A549 (cell line): ENCODE results near the gene TVP23C. TPM values are rescaled to one million over a fixed set of nuclear protein-coding genes. Genes with fewer than 3 reads are reported as not detected.

ENCODE experiments used
- ATAC-seq, 2 experiments: fragments of 200-7000 bp in 1 of 2; fragments of >200 bp in 1 of 2; cut with Nextera tagmentation in 1 of 2; cut with Tn5 transposase in 1 of 2; 3 replicates each; pipeline versions ENCODE4 v1.8.0 to v1.9.1; 2018 to 2020; ENCODE audit warnings: mild to moderate bottlenecking in 1 of 2, moderate library complexity in 1 of 2
- CTCF ChIA-PET: fragments of 300-600 bp; sonication (Branson Sonifier 250); formaldehyde crosslinking; extraction: SDS; loops from one replicate; lab custom pipeline; 2021; ENCODE audit warnings: antibody characterized with exemption, inconsistent platforms; lab: Yijun Ruan, JAX
- POLR2A ChIA-PET: fragments of 350-600 bp; formaldehyde crosslinking; extraction: SDS; loops from one replicate; lab custom pipeline; 2021; ENCODE audit warnings: antibody characterized with exemption, inconsistent platforms; lab: Yijun Ruan, JAX
- DNase-seq, 2 experiments: peaks; one replicate each; pipeline versions ENCODE4 v3.0.0 to v3.0.0-alpha.2; 2011 to 2016; ENCODE audit warnings: low read depth in 1 of 2, low spot score in 1 of 2
- FAIRE-seq: peaks from 2 replicates; lab custom pipeline; 2011; peaks lifted over from hg19 to GRCh38; lab: Jason Lieb, UNC
- H3K27ac ChIP-seq, 2 experiments: fragments of >200 bp; sonication (Bioruptor Twin); formaldehyde crosslinking; 3 replicates each; pipeline ENCODE4 v1.5.1; 2016 to 2017
- H3K4me1 ChIP-seq: fragments of >200 bp; sonication (Bioruptor Twin); formaldehyde crosslinking; 3 replicates; pipeline ENCODE4 v1.6.1; 2016
- H3K4me2 ChIP-seq: fragments of >200 bp; sonication (Bioruptor Twin); formaldehyde crosslinking; 3 replicates; pipeline ENCODE4 v1.6.1; 2016
- H3K4me3 ChIP-seq: fragments of >200 bp; sonication (Bioruptor Twin); formaldehyde crosslinking; 3 replicates; pipeline ENCODE4 v1.5.1; 2016
- H3K9me3 ChIP-seq: fragments of >200 bp; sonication (Bioruptor Twin); formaldehyde crosslinking; 3 replicates; pipeline ENCODE4 v1.6.1; 2016
- BHLHE40 ChIP-seq: IDR thresholded peaks from 2 replicates; pipeline ENCODE4 v1.6.1; 2012; ENCODE audit warnings: low read depth, low read length, inconsistent platforms
- CHD2 ChIP-seq: fragments of 150-350 bp; IDR thresholded peaks from 2 replicates; pipeline ENCODE4 v1.6.1; 2014; ENCODE audit warnings: low read length; ENCODE audit not compliant: partially characterized antibody
- CTCF ChIP-seq: fragments of >200 bp; sonication (Bioruptor Twin); formaldehyde crosslinking; IDR thresholded peaks from 3 replicates; pipeline ENCODE4 v1.5.1; 2016
- EHF ChIP-seq: fragments of 250-450 bp; sonication (Bioruptor Pico); IDR thresholded peaks from 2 replicates; pipeline ENCODE4 v1.5.0; 2020; ENCODE audit warnings: mild to moderate bottlenecking
- FOXS1 ChIP-seq: fragments of 250-450 bp; sonication (Bioruptor Pico); IDR thresholded peaks from 2 replicates; pipeline ENCODE4 v1.5.0; 2020; ENCODE audit warnings: mild to moderate bottlenecking, moderate library complexity
- HDAC2 ChIP-seq: fragments of 200-600 bp; sonication (generic); IDR thresholded peaks from 2 replicates; pipeline ENCODE4 v1.6.1; 2016
- HMGXB4 ChIP-seq: fragments of 250-450 bp; sonication (Bioruptor Pico); IDR thresholded peaks from 2 replicates; pipeline ENCODE4 v1.5.0; 2021; ENCODE audit warnings: mild to moderate bottlenecking, moderate library complexity, borderline replicate concordance
- JUNB ChIP-seq: fragments of >200 bp; sonication (Bioruptor Twin); formaldehyde crosslinking; IDR thresholded peaks from 2 replicates; pipeline ENCODE4 v1.6.1; 2016
- MAFK ChIP-seq: fragments of 450-650 bp; IDR thresholded peaks from 2 replicates; pipeline ENCODE4 v1.6.1; 2014; ENCODE audit not compliant: partially characterized antibody
- MAZ ChIP-seq: fragments of 150-350 bp; IDR thresholded peaks from 2 replicates; pipeline ENCODE4 v1.6.1; 2014; ENCODE audit warnings: antibody characterized with exemption, low read depth, low read length, borderline replicate concordance
- NFE2L2 ChIP-seq: fragments of 150-350 bp; conservative IDR thresholded peaks from 2 replicates; pipeline ENCODE4 v1.6.1; 2014; ENCODE audit warnings: low read length
- PHF8 ChIP-seq: fragments of 200-600 bp; sonication (generic); IDR thresholded peaks from 2 replicates; pipeline ENCODE4 v1.6.1; 2016; ENCODE audit warnings: low read depth, mild to moderate bottlenecking, antibody characterized with exemption, moderate library complexity, borderline replicate concordance
- RAD21 ChIP-seq, 2 experiments: fragments of >200 bp in 1 of 2; sonication (Bioruptor Twin) in 1 of 2; formaldehyde crosslinking in 1 of 2; IDR thresholded peaks in 1 of 2; conservative IDR thresholded peaks in 1 of 2; 2 replicates in 1 of 2; 3 replicates in 1 of 2; pipeline ENCODE4 v1.6.1; 2012 to 2018; ENCODE audit warnings: inconsistent platforms in 1 of 2
- RARB ChIP-seq: fragments of 250-450 bp; sonication (Bioruptor Pico); IDR thresholded peaks from 2 replicates; pipeline ENCODE4 v1.8.0; 2021; ENCODE audit warnings: mild to moderate bottlenecking, moderate library complexity
- RCOR1 ChIP-seq: fragments of 150-350 bp; IDR thresholded peaks from 2 replicates; pipeline ENCODE4 v1.6.1; 2014; ENCODE audit warnings: antibody characterized with exemption, low read length, low read depth
- USF2 ChIP-seq: fragments of 450-650 bp; IDR thresholded peaks from 2 replicates; pipeline ENCODE4 v1.6.1; 2014; ENCODE audit warnings: antibody characterized with exemption
- ZFP36 ChIP-seq: fragments of 450-650 bp; IDR thresholded peaks from 2 replicates; pipeline ENCODE4 v1.6.1; 2014; ENCODE audit warnings: borderline replicate concordance; ENCODE audit not compliant: partially characterized antibody
- ZNF302 ChIP-seq: fragments of 250-450 bp; sonication (Bioruptor Pico); IDR thresholded peaks from 2 replicates; pipeline ENCODE4 v1.9.0; 2021; ENCODE audit warnings: inconsistent platforms, mild to moderate bottlenecking, moderate library complexity
- WGBS: methylation state at CpG from one replicate; pipeline ENCODE4 v1.1.6; 2017; ENCODE audit errors: missing lambda C conversion rate; 5-methylcytosine and 5-hydroxymethylcytosine counted together
- polyA plus RNA-seq, 4 experiments: library from polyadenylated mRNA; depleted of rRNA in 3 of 4; stranded (reverse); fragments of >200 nt; fragmentation: RNase III in 1 of 4; extraction: RNeasy Plus Mini Kit Qiagen cat#74134 plus additional on column Dnase treatment in 1 of 4; gene quantifications; 2 replicates in 3 of 4; 3 replicates in 1 of 4; pipeline ENCODE4 v1.2.3, GENCODE V29; 2011 to 2017

The TVP23C gene
- polyA plus RNA-seq, 2 of the 4 experiments (the other 2 are of a cell fraction), result 19.9 to 22.7 TPM

GRCh38 chr17:15485045-15485444, 78.2 kb downstream of the TVP23C start:
- Histone ChIP-seq H3K4me2 (no peak overlapping the region), H3K4me1 (no peaks in the 10 kb centered on the region), H3K4me3 (no peak overlapping the region), H3K27ac (no peak overlapping the region), H3K9me3 (no peaks in the 10 kb centered on the region)
- WGBS, result 63% methylated on average over 4 of the region's 4 CpGs
- DNase-seq, result no peak
- no peak for ATAC-seq
- no peak for FAIRE-seq
- ChIA-PET POLR2A (no interaction called here), CTCF (interaction anchor here (1.0 to 3.2 kb wide), 3 partner anchors 8 to 18 kb away, joined by 4 to 25 read pairs (median 4); no protein-coding TSS in a partner anchor)
- TF ChIP-seq BHLHE40 (no peak), ZFP36 (no peak), NFE2L2 (no peak), FOXS1 (no peak), RARB (CRISPR knock-in tag) (no peak), CTCF (no peak), HMGXB4 (CRISPR knock-in tag) (no peak), USF2 (no peak), CHD2 (no peak)

- ChIA-PET POLR2A (no interaction called here), CTCF (interaction anchor here (0.9 to 3.2 kb wide), 4 partner anchors 10 to 222 kb away, joined by 3 to 25 read pairs (median 4); no protein-coding TSS in a partner anchor)
- no peaks in the 10 kb centered on the region for H3K4me1 ChIP-seq
- H3K4me2 ChIP-seq, result no peak overlapping the region
- no peak for ATAC-seq
- no peaks in the 10 kb centered on the region for H3K9me3 ChIP-seq
- DNase-seq, result no peak
- H3K4me3 ChIP-seq, result no peak overlapping the region
- FAIRE-seq, result no peak
- H3K27ac ChIP-seq, result no peak overlapping the region
- TF ChIP-seq PHF8 (no peak), ZNF302 (CRISPR knock-in tag) (no peak), RAD21 (conservative IDR thresholded peaks at IDR 0.05 in 1 of 2, IDR thresholded peaks at IDR 0.05 in 1 of 2) (no peak), EHF (CRISPR knock-in tag) (no peak), JUNB (no peak), USF2 (no peak), HMGXB4 (CRISPR knock-in tag) (no peak), MAFK (no peak), CHD2 (no peak), MAZ (no peak), BHLHE40 (no peak), HDAC2 (no peak), RCOR1 (no peak)
- 28% methylated on average over 4 of the region's 4 CpGs for WGBS
These were observed 79.9 kb downstream of the TVP23C start for GRCh38 chr17:15483431-15483830.
